Skin epidermis (tissue), 12 donors: Measurements from ENCODE around the gene PRDM7.
"Not testable (repeated sequence)": the region's sequence is repeated elsewhere in the genome, so short reads cannot be mapped to it uniquely, and the experiment has no call there.

Experiments used
- H3K27ac ChIP-seq, 21 experiments: fragments of 200-600 bp; sonication (generic) in 11 of 21; one replicate each; pipeline ENCODE4 v1.5.0; 2020; ENCODE audit warnings: mild to moderate bottlenecking in 3 of 21, inconsistent platforms in 2 of 21, moderate library complexity in 2 of 21
- H3K4me3 ChIP-seq, 7 experiments: fragments of 200-600 bp; sonication (generic) in 2 of 7; one replicate each; pipeline ENCODE4 v1.5.0; 2020; ENCODE audit warnings: inconsistent platforms in 2 of 7, mild to moderate bottlenecking in 2 of 7, moderate library complexity in 1 of 7

PRDM7 gene

GRCh38 chr16:90077757-90078578 is 837 bp upstream of the PRDM7 start:
- Histone ChIP-seq H3K4me3 (peak overlapping the region; percentile 13 to 39 (median 34)), H3K27ac (peak overlapping the region in 13 of 21 experiments; percentile 20 to 81 (median 47))

- Histone ChIP-seq H3K27ac (no peak overlapping the region), H3K4me3 (no peak overlapping the region)
These were observed 4.6 kb downstream of the PRDM7 start for GRCh38 chr16:90072442-90073105.

- no peak overlapping the region for H3K4me3 ChIP-seq
- H3K27ac ChIP-seq: no peak overlapping the region
These were observed 6.7 kb downstream of the PRDM7 start for GRCh38 chr16:90070440-90070839.

GRCh38 chr16:90061437-90061836 is 15.7 kb downstream of the PRDM7 start:
- Histone ChIP-seq H3K4me3 (no peak overlapping the region), H3K27ac (no peak overlapping the region)

- H3K4me3 ChIP-seq: no peak overlapping the region
These were observed 19.4 kb downstream of the PRDM7 start for GRCh38 chr16:90057738-90058173.

GRCh38 chr16:90056521-90056920 is 20.6 kb downstream of the PRDM7 start:
- H3K27ac ChIP-seq, H3K4me3 ChIP-seq: not testable (repeated sequence)

More at GRCh38 chr16:90057738-90058173, 19.4 kb downstream of the PRDM7 start:
- no peak overlapping the region for H3K27ac ChIP-seq

GRCh38 chr16:90055371-90055770 is 21.8 kb downstream of the PRDM7 start:
- Histone ChIP-seq H3K4me3 (no peak overlapping the region), H3K27ac (no peak overlapping the region)

- H3K27ac ChIP-seq: no peak overlapping the region
- H3K4me3 ChIP-seq: no peak overlapping the region
These were observed 22.6 kb downstream of the PRDM7 start for GRCh38 chr16:90054554-90054953.

GRCh38 chr16:90053902-90054500 is 23.1 kb downstream of the PRDM7 start:
- no peak overlapping the region for H3K4me3 ChIP-seq
- H3K27ac ChIP-seq: no peak overlapping the region

GRCh38 chr16:90050969-90051368 is 26.2 kb downstream of the PRDM7 start:
- Histone ChIP-seq H3K27ac (no peak overlapping the region), H3K4me3 (no peak overlapping the region)

GRCh38 chr16:90048737-90049330 is 28.3 kb downstream of the PRDM7 start:
- Histone ChIP-seq H3K4me3 (no peak overlapping the region), H3K27ac (no peak overlapping the region)

- H3K27ac ChIP-seq: no peak overlapping the region
These were observed 28.8 kb downstream of the PRDM7 start for GRCh38 chr16:90048347-90048722.

GRCh38 chr16:90047714-90048346 is 29.3 kb downstream of the PRDM7 start:
- peak overlapping the region in 3 of 21 experiments; percentile 44 to 73 (median 62) for H3K27ac ChIP-seq
- peak overlapping the region in 5 of 7 experiments; percentile 2 to 34 (median 19) for H3K4me3 ChIP-seq

More at GRCh38 chr16:90048347-90048722, 28.8 kb downstream of the PRDM7 start:
- no peak overlapping the region for H3K4me3 ChIP-seq

GRCh38 chr16:90046971-90047713 is 30.0 kb downstream of the PRDM7 start:
- H3K27ac ChIP-seq: peak overlapping the region in 6 of 21 experiments; percentile 22 to 73 (median 38)
- H3K4me3 ChIP-seq: peak overlapping the region in 6 of 7 experiments; percentile 2 to 34 (median 17)

GRCh38 chr16:90046122-90046970 is 30.8 kb downstream of the PRDM7 start:
- H3K4me3 ChIP-seq: peak overlapping the region in 3 of 7 experiments; percentile 15 to 34 (median 34)
- peak overlapping the region in 4 of 21 experiments; percentile 4 to 73 (median 24) for H3K27ac ChIP-seq

- Histone ChIP-seq H3K4me3 (no peak overlapping the region), H3K27ac (peak overlapping the region in 2 of 21 experiments; percentile 17 to 35)
These were observed 33.0 kb downstream of the PRDM7 start for GRCh38 chr16:90044111-90044551.

GRCh38 chr16:90043526-90043925 is 33.6 kb downstream of the PRDM7 start:
- Histone ChIP-seq H3K4me3 (no peak overlapping the region), H3K27ac (peak overlapping the region in 4 of 21 experiments; percentile 30 to 35 (median 33))
